Measurements from ENCODE around the gene TPR. TPM values are rescaled to one million over a fixed set of nuclear protein-coding genes. Genes with fewer than 3 reads are reported as not detected.
A peak's percentile ranks its signal among the peaks of the same experiment; 100 is the strongest.

The TPR gene
- total and polyA plus RNA-seq, 12 donors, result 15.2 to 80.4 (median 62.9) TPM

DNA sequence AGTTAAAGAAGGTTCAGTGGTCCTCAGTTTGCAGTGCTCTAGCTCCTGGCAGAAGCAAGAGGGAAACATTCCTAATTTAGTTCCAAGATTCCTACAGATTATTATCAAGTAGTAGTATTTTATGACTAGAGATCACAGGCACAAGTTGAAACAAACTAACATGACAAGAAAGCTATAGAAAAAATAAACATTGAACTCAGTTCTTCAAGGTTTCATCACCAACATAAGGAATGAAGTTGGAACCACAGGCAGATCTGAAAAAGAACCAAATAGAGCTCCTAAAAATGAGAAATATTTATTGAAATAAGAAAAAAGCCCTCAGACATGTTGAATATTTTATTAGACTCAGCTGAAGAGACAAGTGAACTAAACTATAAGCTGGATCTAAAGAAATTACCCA is 45.3 kb upstream of the TPR start:
- intact Hi-C loops (cut with DNase I), result no loop called here
- ATAC-seq, result no peak
- Histone ChIP-seq H3K9me3 (no peaks in the 10 kb centered on the region), H3K27ac (peak overlapping the region in 2 of 10 donors; percentile 21 to 65), H3K4me1 (peaks cover 0 to 8% (median 0%) of the 10 kb centered on the region in 9 donors), H3K36me3 (peaks cover 0 to 52% (median 16%) of the 10 kb centered on the region in 9 donors), H3K27me3 (no peaks in the 10 kb centered on the region), H3K4me3 (no peak overlapping the region)
- DNase-seq, result no peak
- TF ChIP-seq, protein P1, sequence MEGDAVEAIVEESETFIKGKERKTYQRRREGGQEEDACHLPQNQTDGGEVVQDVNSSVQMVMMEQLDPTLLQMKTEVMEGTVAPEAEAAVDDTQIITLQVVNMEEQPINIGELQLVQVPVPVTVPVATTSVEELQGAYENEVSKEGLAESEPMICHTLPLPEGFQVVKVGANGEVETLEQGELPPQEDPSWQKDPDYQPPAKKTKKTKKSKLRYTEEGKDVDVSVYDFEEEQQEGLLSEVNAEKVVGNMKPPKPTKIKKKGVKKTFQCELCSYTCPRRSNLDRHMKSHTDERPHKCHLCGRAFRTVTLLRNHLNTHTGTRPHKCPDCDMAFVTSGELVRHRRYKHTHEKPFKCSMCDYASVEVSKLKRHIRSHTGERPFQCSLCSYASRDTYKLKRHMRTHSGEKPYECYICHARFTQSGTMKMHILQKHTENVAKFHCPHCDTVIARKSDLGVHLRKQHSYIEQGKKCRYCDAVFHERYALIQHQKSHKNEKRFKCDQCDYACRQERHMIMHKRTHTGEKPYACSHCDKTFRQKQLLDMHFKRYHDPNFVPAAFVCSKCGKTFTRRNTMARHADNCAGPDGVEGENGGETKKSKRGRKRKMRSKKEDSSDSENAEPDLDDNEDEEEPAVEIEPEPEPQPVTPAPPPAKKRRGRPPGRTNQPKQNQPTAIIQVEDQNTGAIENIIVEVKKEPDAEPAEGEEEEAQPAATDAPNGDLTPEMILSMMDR (IDR thresholded peaks at IDR 0.05), result no peak

DNA sequence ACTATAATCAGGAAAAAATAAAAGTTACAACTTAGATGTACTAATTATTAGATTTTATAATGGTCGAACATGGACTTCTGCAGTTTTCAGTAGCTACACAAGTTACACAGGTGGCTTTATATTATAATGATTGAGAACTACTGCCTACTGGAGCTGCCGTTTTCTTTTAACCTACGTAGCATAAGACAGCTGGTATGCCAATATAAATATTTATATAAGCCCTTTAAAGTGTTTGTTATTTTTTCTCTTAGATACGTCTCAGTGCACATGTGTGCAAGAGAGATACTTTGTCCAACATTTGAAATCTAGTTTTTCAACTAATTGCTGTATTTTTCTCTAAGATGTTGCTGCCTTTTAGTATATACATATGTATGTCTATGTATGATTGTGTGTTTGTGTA is 43.5 kb upstream of the TPR start:
- Histone ChIP-seq H3K27ac (no peak overlapping the region), H3K4me3 (no peak overlapping the region), H3K4me1 (peaks cover 0 to 4% (median 0%) of the 10 kb centered on the region in 9 donors), H3K9me3 (no peaks in the 10 kb centered on the region), H3K36me3 (peaks cover 0 to 67% (median 16%) of the 10 kb centered on the region in 9 donors), H3K27me3 (no peaks in the 10 kb centered on the region)
- intact Hi-C loops (cut with DNase I), result no loop called here
- ATAC-seq (no peak), DNase-seq (no peak)
- TF ChIP-seq, protein P1 (IDR thresholded peaks at IDR 0.05), result no peak
- WGBS, 2 donors, result 85 to 89% methylated on average over 4 of the region's 4 CpGs

DNA sequence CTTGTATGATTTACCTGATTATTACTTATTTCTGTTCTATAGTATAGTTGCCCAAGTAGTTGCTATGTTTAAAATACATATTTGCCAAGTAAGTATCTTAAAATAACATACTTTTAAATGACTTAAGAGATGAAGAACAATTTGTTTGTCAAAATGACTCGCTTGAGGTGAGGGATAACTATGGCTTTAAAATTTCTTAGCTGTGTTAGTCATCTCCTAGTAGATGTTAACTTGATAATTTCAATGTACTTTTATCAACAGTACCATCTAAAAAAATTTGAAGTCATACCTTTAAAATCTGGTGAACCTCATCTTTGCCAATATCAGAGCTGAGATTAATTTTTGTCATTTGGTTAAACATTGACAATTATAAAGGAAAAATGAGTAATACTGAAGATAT is 38.3 kb upstream of the TPR start:
- WGBS, 2 donors, result 96 to 98% methylated on average over 1 of the region's 1 CpG
- Histone ChIP-seq H3K36me3 (peaks cover 0 to 96% (median 15%) of the 10 kb centered on the region in 9 donors), H3K27ac (no peak overlapping the region), H3K4me3 (no peak overlapping the region), H3K9me3 (no peaks in the 10 kb centered on the region), H3K4me1 (no peaks in the 10 kb centered on the region), H3K27me3 (no peaks in the 10 kb centered on the region)
- TF ChIP-seq, protein P1 (IDR thresholded peaks at IDR 0.05), result no peak
- intact Hi-C loops (cut with DNase I), result loop anchor here in 1 of 10 donors (5.0 kb wide), 1 partner anchor 574 kb away; no protein-coding TSS in a partner anchor
- ATAC-seq (no peak), DNase-seq (no peak)

DNA sequence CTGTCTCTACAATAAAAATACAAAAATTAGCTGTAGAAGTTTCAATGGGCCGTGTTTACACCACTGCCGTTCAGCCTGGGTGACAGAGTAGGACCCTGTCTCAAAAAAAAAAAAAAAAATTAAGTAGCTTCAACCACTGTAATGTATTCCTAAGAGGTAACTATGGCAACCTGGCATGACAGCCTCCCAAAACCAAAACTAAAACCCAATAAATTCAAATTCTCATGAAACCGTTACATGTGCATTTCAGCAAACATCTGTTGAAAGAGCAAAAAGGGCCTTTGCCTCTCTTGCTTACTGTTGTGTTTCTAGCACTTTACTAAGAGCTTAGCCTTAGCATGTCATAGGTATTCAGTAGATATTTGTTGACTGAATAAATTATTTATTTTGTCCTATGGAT is 34.0 kb upstream of the TPR start:
- Histone ChIP-seq H3K4me3 (no peak overlapping the region), H3K36me3 (peaks cover 0 to 95% (median 33%) of the 10 kb centered on the region in 9 donors), H3K27me3 (no peaks in the 10 kb centered on the region), H3K9me3 (no peaks in the 10 kb centered on the region), H3K27ac (no peak overlapping the region), H3K4me1 (no peaks in the 10 kb centered on the region)
- WGBS, 2 donors, result 89 to 90% methylated on average over 3 of the region's 3 CpGs
- DNase-seq (no peak), ATAC-seq (no peak)
- intact Hi-C loops (cut with DNase I), result loop anchor here in 3 of 10 donors (5.0 to 10.0 kb wide), 2 partner anchors 576 to 578 kb away; no protein-coding TSS in a partner anchor
- TF ChIP-seq, protein P1 (IDR thresholded peaks at IDR 0.05), result no peak
